Progenitor cell of endocrine pancreas (in vitro differentiated cells): ENCODE results near the gene CDS2. TPM values are rescaled to one million over a fixed set of nuclear protein-coding genes. Genes with fewer than 3 reads are reported as not detected.
"Not testable (repeated sequence)": the region's sequence is repeated elsewhere in the genome, so short reads cannot be mapped to it uniquely, and the experiment has no call there.

ENCODE experiments used
- DNase-seq: peaks from one replicate; pipeline ENCODE4 v3.0.0; 2021; ENCODE audit warnings: low spot score; ENCODE audit not compliant: unreplicated experiment
- H3K27ac Mint-ChIP-seq: 2 replicates; pipeline ENCODE4 v1.8.0; 2021; ENCODE audit warnings: mild to moderate bottlenecking, moderate library complexity, mixed read lengths
- H3K27me3 Mint-ChIP-seq: 2 replicates; pipeline ENCODE4 v1.8.0; 2021; ENCODE audit warnings: mixed read lengths
- H3K36me3 Mint-ChIP-seq: 2 replicates; pipeline ENCODE4 v1.8.0; 2022; ENCODE audit warnings: mixed read lengths; ENCODE audit not compliant: insufficient read depth
- H3K4me1 Mint-ChIP-seq: 2 replicates; pipeline ENCODE4 v1.8.0; 2021; ENCODE audit warnings: low read depth, mixed read lengths
- H3K4me3 Mint-ChIP-seq: 2 replicates; pipeline ENCODE4 v1.8.0; 2021; ENCODE audit warnings: low read depth, mild to moderate bottlenecking, moderate library complexity, mixed read lengths
- H3K9me3 Mint-ChIP-seq: 2 replicates; pipeline ENCODE4 v1.8.0; 2021; ENCODE audit warnings: low read depth, mixed read lengths
- total RNA-seq: library from RNA; stranded (reverse); gene quantifications from 2 replicates; pipeline ENCODE4 v1.2.1, GENCODE V29; 2021
- TF ChIP-seq, protein P1 (sequence below): fragments of 200-600 bp; sonication (generic); IDR thresholded peaks from one replicate; pipeline ENCODE4 v1.5.0; 2021; ENCODE audit warnings: antibody characterized with exemption, mild to moderate bottlenecking; ENCODE audit not compliant: unreplicated experiment

CDS2 gene
- total RNA-seq, 1 donor from 2014 or later, result 57.5 TPM

DNA sequence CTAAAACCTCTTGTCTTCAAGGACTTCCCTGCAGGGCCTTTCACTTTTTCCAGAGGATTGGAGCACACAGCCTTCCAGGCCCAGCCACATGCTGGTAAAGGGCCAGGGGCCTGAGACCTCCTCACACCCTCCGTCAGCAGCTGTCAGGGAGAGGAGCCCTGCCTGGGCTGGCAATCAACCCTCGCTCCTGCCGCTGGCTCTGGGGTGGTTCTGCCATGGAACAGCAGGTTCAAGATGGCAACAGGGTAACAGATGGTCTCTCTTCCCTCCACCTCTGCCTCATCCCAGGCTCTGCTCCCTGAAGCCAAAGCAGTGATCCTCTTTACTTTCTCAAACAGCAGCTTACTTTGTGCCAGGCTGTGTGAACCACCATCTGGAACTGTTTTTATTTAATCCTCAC lies 30.9 kb upstream of the CDS2 start:
- TF ChIP-seq, protein P1, sequence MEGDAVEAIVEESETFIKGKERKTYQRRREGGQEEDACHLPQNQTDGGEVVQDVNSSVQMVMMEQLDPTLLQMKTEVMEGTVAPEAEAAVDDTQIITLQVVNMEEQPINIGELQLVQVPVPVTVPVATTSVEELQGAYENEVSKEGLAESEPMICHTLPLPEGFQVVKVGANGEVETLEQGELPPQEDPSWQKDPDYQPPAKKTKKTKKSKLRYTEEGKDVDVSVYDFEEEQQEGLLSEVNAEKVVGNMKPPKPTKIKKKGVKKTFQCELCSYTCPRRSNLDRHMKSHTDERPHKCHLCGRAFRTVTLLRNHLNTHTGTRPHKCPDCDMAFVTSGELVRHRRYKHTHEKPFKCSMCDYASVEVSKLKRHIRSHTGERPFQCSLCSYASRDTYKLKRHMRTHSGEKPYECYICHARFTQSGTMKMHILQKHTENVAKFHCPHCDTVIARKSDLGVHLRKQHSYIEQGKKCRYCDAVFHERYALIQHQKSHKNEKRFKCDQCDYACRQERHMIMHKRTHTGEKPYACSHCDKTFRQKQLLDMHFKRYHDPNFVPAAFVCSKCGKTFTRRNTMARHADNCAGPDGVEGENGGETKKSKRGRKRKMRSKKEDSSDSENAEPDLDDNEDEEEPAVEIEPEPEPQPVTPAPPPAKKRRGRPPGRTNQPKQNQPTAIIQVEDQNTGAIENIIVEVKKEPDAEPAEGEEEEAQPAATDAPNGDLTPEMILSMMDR, result no peak
- no peaks in the 10 kb centered on the region for H3K9me3 Mint-ChIP-seq
- H3K4me3 Mint-ChIP-seq, result no peak overlapping the region
- H3K27ac Mint-ChIP-seq, result no peak overlapping the region
- H3K27me3 Mint-ChIP-seq, result no peaks in the 10 kb centered on the region
- H3K36me3 Mint-ChIP-seq, result peaks cover 20% of the 10 kb centered on the region
- DNase-seq, result no peak
- peaks cover 2% of the 10 kb centered on the region for H3K4me1 Mint-ChIP-seq

- TF ChIP-seq, protein P1, result no peak
- Mint-ChIP-seq H3K36me3 (peaks cover 20% of the 10 kb centered on the region), H3K27ac (no peak overlapping the region), H3K4me1 (peaks cover 2% of the 10 kb centered on the region), H3K4me3 (no peak overlapping the region), H3K9me3 (no peaks in the 10 kb centered on the region), H3K27me3 (no peaks in the 10 kb centered on the region)
- DNase-seq, result no peak
Measured at GRCh38 chr20:5096463-5096862, 30.3 kb upstream of the CDS2 start.

GRCh38 chr20:5099009-5099408 lies 27.8 kb upstream of the CDS2 start:
- DNase-seq, H3K9me3 Mint-ChIP-seq, H3K4me1 Mint-ChIP-seq, H3K27me3 Mint-ChIP-seq, H3K27ac Mint-ChIP-seq, H3K4me3 Mint-ChIP-seq: not testable (repeated sequence)
- peaks cover 26% of the 10 kb centered on the region for H3K36me3 Mint-ChIP-seq

GRCh38 chr20:5099909-5100308 lies 26.9 kb upstream of the CDS2 start:
- DNase-seq, H3K27me3 Mint-ChIP-seq, H3K9me3 Mint-ChIP-seq, H3K27ac Mint-ChIP-seq, H3K4me3 Mint-ChIP-seq, H3K4me1 Mint-ChIP-seq: not testable (repeated sequence)
- peaks cover 33% of the 10 kb centered on the region for H3K36me3 Mint-ChIP-seq

DNA sequence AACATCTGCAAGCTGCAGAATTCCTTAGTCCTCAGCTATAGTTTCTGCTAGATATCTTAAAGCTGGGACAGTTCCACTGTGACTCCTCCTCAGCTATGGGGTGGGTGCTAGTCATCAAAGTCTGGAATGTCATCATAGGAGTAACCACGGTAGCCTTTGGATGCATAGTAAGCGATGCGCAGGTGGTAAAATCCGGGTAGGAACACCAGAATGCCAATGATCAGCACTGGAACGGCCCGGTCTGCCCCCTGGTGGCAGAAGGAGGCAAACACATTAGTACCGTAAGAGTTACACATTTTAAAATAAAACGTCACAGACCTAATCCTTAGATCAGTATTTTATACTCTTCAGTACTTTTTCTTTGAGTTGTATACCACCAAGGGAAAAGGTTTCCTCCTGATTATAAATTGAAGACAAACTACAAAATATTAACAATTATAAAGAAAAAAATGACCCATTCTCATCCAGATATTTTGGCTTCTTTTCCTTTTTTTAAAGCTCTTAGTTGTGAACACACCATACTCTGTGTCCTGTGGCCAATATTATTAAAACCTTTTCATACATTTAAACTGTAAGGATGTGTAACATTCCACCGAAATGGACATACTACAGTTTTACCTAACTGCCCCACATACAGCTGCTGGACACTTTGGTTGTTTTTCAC lies 26.0 kb upstream of the CDS2 start:
- no peak overlapping the region for H3K27ac Mint-ChIP-seq
- peak; percentile 63 for DNase-seq
- H3K9me3 Mint-ChIP-seq, result no peaks in the 10 kb centered on the region
- H3K4me3 Mint-ChIP-seq, result no peak overlapping the region
- no peaks in the 10 kb centered on the region for H3K27me3 Mint-ChIP-seq
- peaks cover 31% of the 10 kb centered on the region for H3K36me3 Mint-ChIP-seq
- TF ChIP-seq, protein P1, result peak; percentile 94
- no peaks in the 10 kb centered on the region for H3K4me1 Mint-ChIP-seq

DNA sequence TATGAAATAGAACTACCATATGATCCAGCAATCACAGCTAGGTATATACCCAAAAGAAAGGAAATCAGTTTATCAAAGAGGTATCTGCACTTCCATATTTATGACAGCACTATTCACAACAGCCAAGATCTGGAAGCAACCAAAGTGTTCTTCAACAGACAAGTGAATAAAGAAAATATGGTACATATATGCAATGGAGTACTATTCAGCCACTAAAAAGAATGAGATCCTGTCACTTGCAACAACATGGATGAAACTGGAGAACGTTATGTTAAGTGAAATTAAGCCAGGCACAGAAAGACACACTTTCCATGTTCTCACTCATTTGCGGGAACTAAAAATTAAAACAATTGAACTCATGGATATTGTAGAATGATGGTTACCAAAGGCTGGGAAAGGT lies 22.3 kb upstream of the CDS2 start:
- H3K4me1 Mint-ChIP-seq, result no peaks in the 10 kb centered on the region
- DNase-seq, result no peak
- no peak overlapping the region for H3K4me3 Mint-ChIP-seq
- no peaks in the 10 kb centered on the region for H3K9me3 Mint-ChIP-seq
- H3K27me3 Mint-ChIP-seq, result no peaks in the 10 kb centered on the region
- TF ChIP-seq, protein P1, result no peak
- no peak overlapping the region for H3K27ac Mint-ChIP-seq
- peaks cover 27% of the 10 kb centered on the region for H3K36me3 Mint-ChIP-seq
